GM18526 (cell line): Measurements from ENCODE around the gene RNFT2.

Source experiments
- POLR2A ChIP-seq: IDR thresholded peaks from 3 replicates; pipeline ENCODE4 v1.6.1; 2011; ENCODE audit not compliant: insufficient read length; ENCODE audit errors: extremely low read depth

Gene RNFT2

GRCh38 chr12:116719731-116720528 is 18.2 kb upstream of the RNFT2 start:
- no peak for TF ChIP-seq POLR2A

DNA sequence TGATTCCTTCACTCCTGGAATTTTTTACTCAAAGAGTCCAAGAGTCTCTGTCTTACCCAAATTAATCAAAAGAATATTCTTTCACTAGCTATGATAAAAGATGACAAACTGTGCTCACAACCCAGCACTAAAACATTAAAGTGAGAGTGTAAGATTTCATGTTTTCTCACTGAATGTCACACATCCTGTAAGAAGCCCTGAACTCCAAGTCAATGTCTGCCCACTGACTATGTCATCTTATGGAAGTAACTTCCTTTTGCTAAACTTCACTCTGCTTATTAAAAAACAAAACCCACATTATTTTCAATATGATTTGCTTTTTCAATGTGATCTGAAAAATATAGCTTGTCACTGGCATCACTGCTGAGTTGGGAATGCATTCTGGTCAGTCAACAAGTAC is 15.9 kb upstream of the RNFT2 start:
- no peak for TF ChIP-seq POLR2A

- TF ChIP-seq POLR2A, result no peak
Measured at GRCh38 chr12:116726694-116727093, 11.4 kb upstream of the RNFT2 start.

GRCh38 chr12:116727261-116727660 is 10.9 kb upstream of the RNFT2 start:
- TF ChIP-seq POLR2A, result no peak

GRCh38 chr12:116727891-116728290 is 10.2 kb upstream of the RNFT2 start:
- TF ChIP-seq POLR2A, result no peak

DNA sequence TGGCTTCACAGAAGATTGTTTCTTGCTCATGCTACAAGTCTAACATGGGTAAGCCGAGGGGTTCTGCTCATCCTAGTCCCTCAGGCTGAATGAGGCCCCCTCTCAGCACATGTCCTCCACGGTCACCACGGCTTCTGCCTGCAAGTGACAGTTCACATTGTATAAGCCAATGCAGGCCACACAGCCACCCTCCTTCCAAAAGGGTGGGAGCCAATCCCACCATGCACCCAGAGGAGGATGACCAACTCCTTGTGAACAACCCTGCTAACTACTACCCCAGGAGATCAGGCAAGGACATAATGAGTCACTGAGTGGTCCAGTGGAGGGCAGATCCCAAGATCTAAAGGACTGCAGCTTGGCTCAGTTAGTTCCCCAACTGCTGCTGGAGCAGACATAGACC is 6.3 kb upstream of the RNFT2 start:
- TF ChIP-seq POLR2A, result no peak

- TF ChIP-seq POLR2A, result no peak
Measured at GRCh38 chr12:116734156-116734768, 3.9 kb upstream of the RNFT2 start.

DNA sequence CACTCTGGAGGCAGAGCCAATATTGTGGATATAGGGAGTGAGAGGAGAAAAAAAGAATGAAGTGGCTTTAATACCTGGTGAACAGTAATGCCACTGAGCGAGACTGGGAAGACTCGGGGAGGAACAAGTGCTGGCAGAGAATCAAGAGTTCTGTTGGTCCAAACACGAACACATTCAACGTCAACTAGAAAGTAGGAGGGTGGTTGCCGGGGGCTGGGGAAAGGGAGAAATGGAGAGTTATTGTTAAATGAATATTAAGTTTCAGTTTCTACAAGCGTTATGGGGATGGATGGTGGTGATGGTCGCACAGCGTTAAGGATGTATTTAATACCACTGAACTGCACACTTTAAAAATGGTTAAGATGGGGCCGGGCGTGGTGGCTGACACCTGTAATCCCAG is 3.0 kb upstream of the RNFT2 start:
- TF ChIP-seq POLR2A, result no peak

- no peak for TF ChIP-seq POLR2A
Measured at GRCh38 chr12:116735951-116736599, 2.0 kb upstream of the RNFT2 start.

DNA sequence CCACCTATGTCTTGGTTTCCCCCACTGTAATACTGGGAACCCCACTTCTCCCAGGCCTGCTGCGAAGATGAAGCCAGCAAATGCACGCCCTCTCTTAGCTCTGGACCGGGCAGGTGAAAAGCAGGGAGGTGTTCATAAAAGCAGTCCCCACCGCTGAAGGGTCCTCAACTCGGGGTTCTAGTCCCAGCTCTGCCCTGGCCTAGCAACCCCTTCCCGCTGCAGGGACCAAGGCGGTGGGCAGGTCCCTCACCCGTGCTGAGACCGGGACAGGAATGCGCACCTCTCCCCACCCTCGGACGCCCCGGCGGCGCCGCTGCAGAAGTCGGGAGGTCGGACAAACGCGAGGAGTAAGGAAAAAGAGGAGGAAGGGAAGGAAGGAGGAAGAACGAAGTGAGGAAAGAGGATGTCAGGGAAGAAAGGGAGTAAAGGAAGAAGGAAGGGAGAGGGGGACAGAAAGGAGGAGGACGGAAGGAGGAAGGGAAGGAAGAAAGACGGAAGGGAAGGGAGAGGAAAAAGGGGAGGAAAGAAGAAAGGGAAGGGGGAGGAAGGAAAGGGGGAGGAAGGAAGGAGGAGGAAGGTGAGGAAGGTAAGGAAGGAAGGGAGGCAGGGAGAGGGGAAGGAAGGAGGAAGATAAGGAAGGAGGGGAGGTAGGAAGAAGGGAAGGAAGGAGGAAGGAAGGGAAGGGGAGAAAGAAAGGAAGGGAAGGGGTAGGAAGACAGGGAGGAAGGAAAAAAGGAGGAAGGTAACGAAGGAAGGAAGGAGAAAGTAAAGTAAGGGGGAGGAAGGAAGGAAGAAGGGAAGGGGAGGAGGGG is 947 bp upstream of the RNFT2 start:
- no peak for TF ChIP-seq POLR2A

- no peak for TF ChIP-seq POLR2A
Measured at GRCh38 chr12:116739381-116739887, 1.3 kb downstream of the RNFT2 start.

DNA sequence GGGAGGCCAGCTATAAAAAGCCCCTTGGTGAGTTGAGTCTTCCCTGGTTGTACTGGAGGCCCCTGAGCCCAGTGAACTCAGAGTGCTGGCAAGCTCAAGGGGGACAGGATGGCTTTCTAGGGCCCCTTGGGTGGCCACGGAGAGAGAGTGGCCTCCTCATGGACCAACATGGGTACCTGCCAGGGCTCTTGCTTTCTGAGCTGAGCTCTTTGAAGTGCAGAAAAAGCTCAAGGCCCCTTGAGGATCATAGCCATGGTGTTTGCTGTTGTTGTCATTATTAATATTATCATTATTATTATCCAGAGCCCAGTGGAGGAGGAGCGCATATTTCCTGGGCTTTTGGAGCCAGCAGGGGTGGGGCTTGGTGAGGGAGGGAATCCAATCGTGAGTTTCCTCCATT is 6.7 kb downstream of the RNFT2 start:
- TF ChIP-seq POLR2A, result no peak

GRCh38 chr12:116745554-116745953 is 7.4 kb downstream of the RNFT2 start:
- no peak for TF ChIP-seq POLR2A

GRCh38 chr12:116749884-116750283 is 11.8 kb downstream of the RNFT2 start:
- TF ChIP-seq POLR2A, result no peak

GRCh38 chr12:116750298-116750697 is 12.2 kb downstream of the RNFT2 start:
- TF ChIP-seq POLR2A, result no peak

- TF ChIP-seq POLR2A, result peak; percentile 28
Measured at GRCh38 chr12:116759783-116760621, 21.9 kb downstream of the RNFT2 start.
